Neural crest cell (in vitro differentiated cells): ENCODE results near the gene ZNF423. TPM values are rescaled to one million over a fixed set of nuclear protein-coding genes. Genes with fewer than 3 reads are reported as not detected.
A peak's percentile ranks its signal among the peaks of the same experiment; 100 is the strongest.

ENCODE experiments used
- DNase-seq: peaks from one replicate; pipeline ENCODE4 v3.0.0; 2021; ENCODE audit warnings: low read depth, mixed read lengths, low spot score
- H3K27ac Mint-ChIP-seq: one replicate; pipeline ENCODE4 v1.8.0; 2021; ENCODE audit warnings: mild to moderate bottlenecking, mixed read lengths; ENCODE audit not compliant: unreplicated experiment
- H3K27me3 Mint-ChIP-seq: 2 replicates; pipeline ENCODE4 v1.8.0; 2021; ENCODE audit warnings: low read depth, mild to moderate bottlenecking, mixed read lengths
- H3K36me3 Mint-ChIP-seq: 2 replicates; pipeline ENCODE4 v1.8.0; 2021; ENCODE audit warnings: low read depth, mild to moderate bottlenecking, mixed read lengths
- H3K4me1 Mint-ChIP-seq: 2 replicates; pipeline ENCODE4 v1.8.0; 2021; ENCODE audit warnings: mixed read lengths
- H3K4me3 Mint-ChIP-seq: one replicate; pipeline ENCODE4 v1.8.0; 2021; ENCODE audit warnings: mild to moderate bottlenecking, mixed read lengths
- H3K9me3 Mint-ChIP-seq: 2 replicates; pipeline ENCODE4 v1.8.0; 2021; ENCODE audit warnings: mixed read lengths
- total RNA-seq: library from RNA; stranded (reverse); gene quantifications from 2 replicates; pipeline ENCODE4 v1.2.1, GENCODE V29; 2021
- TF ChIP-seq, protein P1 (sequence below): fragments of 200-600 bp; sonication (generic); conservative IDR thresholded peaks from 2 replicates; pipeline ENCODE4 v1.5.0; 2021; ENCODE audit warnings: antibody characterized with exemption, mild to moderate bottlenecking

Gene ZNF423
- total RNA-seq, 1 donor from 2014 or later = 55.4 TPM

DNA sequence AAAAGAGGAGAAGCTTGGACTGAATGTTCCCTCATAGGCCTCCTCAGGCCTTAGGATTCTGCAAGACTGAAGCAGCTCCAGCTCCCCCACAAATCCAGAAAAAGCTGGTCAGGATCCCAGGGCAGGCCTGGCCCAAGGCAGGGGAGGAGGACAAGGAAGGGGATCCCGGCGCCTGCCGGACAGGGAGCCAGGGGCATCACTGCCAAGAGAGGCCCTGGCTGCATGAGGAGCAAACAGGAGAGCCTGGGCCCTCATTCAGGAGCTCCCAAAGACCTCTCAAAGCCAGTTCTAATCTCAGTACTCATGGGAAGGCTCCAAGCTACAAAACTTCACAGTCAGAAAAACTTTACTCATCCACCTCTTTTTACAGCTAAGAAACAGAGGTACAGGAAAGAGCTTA, 67.3 kb downstream of the ZNF423 start:
- Mint-ChIP-seq H3K36me3 (no peaks in the 10 kb centered on the region), H3K4me1 (peaks cover 21% of the 10 kb centered on the region), H3K27me3 (no peaks in the 10 kb centered on the region), H3K4me3 (no peak overlapping the region), H3K9me3 (no peaks in the 10 kb centered on the region), H3K27ac (peak overlapping the region; percentile 64)
- TF ChIP-seq, protein P1, sequence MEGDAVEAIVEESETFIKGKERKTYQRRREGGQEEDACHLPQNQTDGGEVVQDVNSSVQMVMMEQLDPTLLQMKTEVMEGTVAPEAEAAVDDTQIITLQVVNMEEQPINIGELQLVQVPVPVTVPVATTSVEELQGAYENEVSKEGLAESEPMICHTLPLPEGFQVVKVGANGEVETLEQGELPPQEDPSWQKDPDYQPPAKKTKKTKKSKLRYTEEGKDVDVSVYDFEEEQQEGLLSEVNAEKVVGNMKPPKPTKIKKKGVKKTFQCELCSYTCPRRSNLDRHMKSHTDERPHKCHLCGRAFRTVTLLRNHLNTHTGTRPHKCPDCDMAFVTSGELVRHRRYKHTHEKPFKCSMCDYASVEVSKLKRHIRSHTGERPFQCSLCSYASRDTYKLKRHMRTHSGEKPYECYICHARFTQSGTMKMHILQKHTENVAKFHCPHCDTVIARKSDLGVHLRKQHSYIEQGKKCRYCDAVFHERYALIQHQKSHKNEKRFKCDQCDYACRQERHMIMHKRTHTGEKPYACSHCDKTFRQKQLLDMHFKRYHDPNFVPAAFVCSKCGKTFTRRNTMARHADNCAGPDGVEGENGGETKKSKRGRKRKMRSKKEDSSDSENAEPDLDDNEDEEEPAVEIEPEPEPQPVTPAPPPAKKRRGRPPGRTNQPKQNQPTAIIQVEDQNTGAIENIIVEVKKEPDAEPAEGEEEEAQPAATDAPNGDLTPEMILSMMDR = no peak
- no peak for DNase-seq

DNA sequence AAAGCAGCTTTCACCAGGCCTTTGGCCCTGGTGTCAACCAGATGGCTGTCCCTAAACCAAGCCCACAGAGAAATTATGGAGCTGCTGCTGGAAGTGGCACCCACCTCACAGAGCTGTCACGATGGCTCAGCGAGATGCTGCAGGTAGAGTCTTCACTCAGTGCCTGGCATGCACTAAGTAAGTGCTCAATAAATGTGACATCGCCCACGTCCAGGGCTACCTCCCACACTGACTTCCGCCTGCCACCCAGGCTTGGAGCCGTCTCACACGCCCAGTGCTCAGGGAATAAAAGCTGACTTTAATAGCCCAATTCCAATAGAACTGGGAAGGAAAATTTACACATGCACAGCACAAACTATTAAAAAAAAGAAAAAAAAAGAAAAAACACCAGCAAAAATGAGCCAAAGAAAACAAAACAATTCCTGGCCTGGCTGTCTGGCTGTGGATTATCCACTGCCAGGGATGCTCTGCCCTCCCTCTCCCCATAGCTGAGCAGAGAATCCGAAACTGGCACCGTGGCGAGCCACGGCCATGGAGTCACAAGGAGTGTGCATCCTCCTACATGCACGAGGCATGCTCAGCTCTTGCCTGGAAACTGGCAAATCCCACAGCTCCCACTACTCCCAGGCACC, 68.9 kb downstream of the ZNF423 start:
- Mint-ChIP-seq H3K4me3 (no peak overlapping the region), H3K9me3 (no peaks in the 10 kb centered on the region), H3K36me3 (no peaks in the 10 kb centered on the region), H3K4me1 (peaks cover 19% of the 10 kb centered on the region), H3K27ac (peak overlapping the region; percentile 43), H3K27me3 (no peaks in the 10 kb centered on the region)
- TF ChIP-seq, protein P1 = no peak
- no peak for DNase-seq

DNA sequence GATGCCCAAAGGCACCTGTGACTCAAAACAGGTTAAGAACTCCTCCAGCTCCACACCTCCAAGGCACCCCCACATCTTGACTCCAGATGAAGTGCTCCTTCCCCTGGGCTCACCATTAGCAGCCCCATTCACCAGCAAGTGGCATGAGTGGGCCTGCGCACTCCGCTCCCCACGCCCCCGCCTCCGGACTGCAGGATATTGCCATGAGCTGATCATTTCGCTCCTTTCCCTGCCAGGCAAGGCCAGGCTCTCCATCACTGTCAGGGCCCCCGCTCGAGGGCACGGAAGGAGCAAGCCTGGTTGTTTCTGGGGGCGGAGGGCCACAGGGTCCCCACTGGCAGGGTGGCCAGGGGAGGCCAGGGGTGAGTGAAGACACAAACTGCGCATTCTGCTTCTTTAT, 69.9 kb downstream of the ZNF423 start:
- Mint-ChIP-seq H3K27ac (no peak overlapping the region), H3K36me3 (no peaks in the 10 kb centered on the region), H3K4me3 (no peak overlapping the region), H3K27me3 (no peaks in the 10 kb centered on the region), H3K9me3 (no peaks in the 10 kb centered on the region), H3K4me1 (peaks cover 16% of the 10 kb centered on the region)
- TF ChIP-seq, protein P1 = no peak
- DNase-seq = no peak

DNA sequence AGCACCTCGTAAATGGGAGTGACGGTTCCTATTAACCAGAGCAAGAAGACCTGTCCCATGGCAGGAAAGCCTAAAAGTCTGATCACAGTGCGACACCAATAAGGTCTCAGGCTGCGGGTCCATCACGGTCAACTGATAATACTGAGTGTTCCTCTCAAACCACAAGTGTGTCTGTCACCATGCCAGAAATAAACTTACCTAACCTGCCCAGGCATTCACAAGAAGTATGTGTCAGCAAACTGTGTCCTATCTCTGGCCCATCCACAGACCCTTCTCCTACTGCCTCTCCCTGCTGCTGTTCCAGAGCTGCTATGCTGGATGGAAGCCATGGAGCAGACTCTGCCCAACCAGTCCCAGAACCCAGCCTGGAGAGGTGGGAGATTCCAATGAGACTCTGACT, 73.5 kb downstream of the ZNF423 start:
- Mint-ChIP-seq H3K27ac (peak overlapping the region; percentile 50), H3K27me3 (no peaks in the 10 kb centered on the region)

DNA sequence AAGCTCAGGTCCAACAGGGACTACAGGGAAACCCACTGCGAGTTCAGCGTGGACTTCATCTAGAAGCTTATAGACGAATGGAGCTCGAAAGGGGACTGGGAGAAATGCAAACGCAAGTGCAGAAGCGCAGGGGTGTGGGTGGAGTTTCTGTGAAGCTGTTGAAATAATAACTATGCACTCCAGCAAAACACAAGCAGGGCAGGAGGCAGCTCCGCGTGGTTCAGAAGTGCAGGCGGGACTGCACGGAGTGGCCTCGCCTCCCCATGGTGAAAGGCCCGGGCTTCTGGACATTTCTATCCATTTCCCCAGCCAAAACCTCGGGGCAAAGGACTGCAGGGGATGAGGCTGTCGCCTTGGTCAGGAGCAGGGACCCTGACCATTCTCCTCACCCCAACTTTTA, 74.5 kb downstream of the ZNF423 start:
- Mint-ChIP-seq H3K27me3 (no peaks in the 10 kb centered on the region), H3K27ac (no peak overlapping the region), H3K36me3 (no peaks in the 10 kb centered on the region), H3K4me3 (no peak overlapping the region), H3K4me1 (peaks cover 24% of the 10 kb centered on the region), H3K9me3 (no peaks in the 10 kb centered on the region)
- TF ChIP-seq, protein P1 = no peak
- DNase-seq = no peak

More for the DNA sequence above, 73.5 kb downstream of the ZNF423 start:
- H3K9me3 Mint-ChIP-seq = no peaks in the 10 kb centered on the region
- DNase-seq = no peak
- TF ChIP-seq, protein P1 = no peak
- H3K36me3 Mint-ChIP-seq = no peaks in the 10 kb centered on the region
- no peak overlapping the region for H3K4me3 Mint-ChIP-seq
- H3K4me1 Mint-ChIP-seq = peaks cover 15% of the 10 kb centered on the region
